Activated CD4-positive, alpha-beta T cell treated with anti-CD3 and anti-CD28 coated beads for 24 hours (primary cell): ENCODE measurements around the gene CXCL14.
"Not testable (repeated sequence)": the region's sequence is repeated elsewhere in the genome, so short reads cannot be mapped to it uniquely, and the experiment has no call there.

Experiments used
- DNase-seq, 2 donors: peaks; one replicate each; pipeline ENCODE4 v3.0.0-alpha.2; 2020; ENCODE audit warnings: low read depth in 2 of 2

The CXCL14 gene

DNA sequence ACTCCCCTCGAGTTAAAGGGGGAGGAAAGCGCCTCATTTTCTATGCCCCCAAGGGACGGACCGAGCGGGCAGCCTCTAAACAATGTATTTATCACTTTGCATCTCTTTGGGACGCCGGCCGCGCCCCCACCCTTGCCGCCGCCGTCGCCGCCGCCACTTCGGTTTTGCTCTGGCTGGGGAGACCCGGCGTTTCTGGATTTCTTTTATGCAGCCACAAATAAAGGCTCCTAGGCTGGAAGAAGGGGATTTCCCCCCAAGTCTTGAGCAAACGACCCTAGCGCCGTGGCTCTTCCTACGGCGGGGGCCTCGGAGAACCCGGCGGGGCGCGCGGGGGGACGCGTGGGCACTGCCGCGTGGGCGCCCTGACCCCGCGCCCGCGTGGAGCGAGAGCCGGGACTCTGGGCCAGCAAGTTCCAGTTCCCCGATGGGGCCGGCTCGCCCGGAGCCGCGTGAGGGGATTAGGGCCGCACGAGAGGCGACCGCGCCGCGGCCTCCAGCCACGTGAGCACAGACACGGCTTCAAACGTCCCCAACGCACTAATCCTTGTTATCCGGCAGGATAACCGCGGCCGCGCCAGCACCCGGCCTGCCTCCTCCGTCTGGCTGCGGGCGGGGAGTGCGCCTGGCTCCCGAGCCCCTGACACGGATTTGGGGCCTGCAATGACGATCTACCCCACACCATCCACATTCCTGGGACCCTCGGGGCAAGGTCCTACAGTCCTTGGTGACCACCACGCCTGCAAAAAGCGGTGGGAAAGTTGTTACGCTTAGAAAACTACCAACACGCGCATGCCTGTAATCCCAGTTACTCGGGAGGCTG lies 35.1 kb downstream of the CXCL14 start:
- DNase-seq, result no peak

DNA sequence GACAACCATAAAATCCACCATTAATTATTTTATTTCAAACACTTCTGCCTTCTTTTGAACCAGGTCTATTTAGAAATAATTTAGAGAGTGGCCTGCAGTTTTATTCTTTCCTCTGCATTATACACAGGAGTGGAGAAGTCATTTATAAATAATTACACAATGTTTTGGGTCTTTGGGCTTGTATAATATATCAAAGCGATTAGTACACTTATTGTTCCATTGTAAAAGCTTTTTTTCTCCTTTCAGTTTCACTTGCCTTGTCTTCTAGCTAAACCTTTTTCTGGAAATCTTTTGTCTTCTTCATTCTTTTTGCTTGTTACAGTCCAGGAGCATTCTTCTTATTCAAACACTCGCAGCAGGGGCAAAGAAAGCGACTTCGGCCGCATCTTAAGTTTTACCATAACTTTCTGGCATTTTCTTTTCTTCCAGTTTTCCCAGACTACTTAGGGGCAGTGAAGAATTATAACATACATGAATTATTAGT lies 35.7 kb downstream of the CXCL14 start:
- no peak for DNase-seq

DNA sequence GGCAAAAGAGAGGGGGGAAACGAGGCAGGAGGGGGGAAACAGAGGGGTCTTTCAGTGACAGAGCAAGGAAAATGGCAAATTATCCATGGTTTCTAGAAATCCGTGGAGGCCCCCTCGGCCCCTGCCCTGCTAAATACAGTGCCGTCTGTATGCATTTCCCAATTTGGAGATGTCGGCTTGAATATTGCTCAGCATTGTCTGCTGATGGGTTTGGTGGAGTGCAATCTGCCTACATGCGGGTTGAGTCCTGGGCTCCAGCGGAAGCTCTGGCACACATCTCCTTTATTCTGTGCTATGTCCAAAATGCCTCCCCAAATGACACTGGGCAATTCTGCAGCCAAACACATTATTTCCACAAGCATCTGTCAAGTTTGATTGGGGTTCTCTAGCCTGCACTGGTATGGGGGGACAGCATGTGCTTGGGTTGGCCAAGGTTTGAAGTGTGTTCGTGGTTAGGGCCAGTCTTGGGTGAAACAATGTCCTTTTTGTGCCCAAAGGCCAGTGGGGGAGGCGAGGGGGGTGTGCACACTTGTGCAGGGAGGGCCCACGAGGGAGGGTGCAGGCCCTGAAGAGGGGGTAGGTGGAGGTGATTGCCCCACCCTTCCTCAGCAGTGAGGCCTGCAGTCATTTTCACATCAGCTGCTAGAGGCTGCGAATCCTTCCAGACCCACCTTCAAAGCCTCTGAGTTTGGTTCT lies 36.8 kb downstream of the CXCL14 start:
- no peak for DNase-seq

DNA sequence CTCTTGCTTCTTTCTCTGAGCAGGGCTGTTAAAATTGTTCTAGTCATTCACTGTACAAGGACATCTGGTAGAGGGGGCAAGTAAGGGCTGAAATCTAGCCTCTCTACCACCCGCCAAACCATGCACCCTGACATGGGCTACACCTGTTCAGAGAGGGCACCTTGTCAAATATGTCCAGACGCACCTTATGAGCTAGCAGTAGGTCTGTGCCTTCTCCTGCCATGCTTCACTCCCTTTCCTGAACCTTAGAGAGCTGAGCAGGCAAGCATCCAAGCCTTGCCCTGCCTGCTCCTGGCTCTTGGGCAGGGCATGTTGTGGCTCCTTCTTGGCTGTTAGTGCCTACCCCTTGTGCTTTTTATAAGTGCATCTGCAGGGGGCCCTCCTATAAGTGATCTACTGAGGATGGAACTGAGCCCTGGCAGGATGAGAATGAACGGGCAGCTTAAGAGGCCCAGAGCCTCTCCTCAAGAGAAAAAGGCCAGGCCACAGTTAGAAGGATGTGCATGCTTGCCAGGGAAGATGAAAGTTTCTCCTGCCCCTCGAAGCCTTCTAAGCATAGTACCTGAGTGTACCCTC lies 39.3 kb downstream of the CXCL14 start:
- no peak for DNase-seq

DNA sequence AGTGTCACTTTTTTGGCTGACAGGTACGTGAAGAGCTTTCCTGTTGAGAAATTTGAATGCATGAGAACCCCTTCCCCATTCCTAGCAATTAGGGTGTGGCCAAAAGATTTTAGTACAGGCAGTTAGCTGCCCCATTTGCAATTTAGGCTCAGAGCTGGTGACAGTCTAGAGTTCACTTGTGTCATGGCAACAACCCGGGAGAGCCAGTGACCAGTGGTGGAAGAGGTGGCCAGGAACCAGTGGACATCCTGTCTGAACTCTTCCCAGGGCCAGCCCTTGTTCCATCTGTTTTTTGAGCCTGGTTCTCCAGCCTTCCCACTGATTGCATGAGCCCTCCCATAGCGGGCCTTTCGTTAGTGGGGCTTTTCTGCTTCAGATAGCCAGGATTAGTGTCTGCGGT lies 40.5 kb downstream of the CXCL14 start:
- no peak for DNase-seq

DNA sequence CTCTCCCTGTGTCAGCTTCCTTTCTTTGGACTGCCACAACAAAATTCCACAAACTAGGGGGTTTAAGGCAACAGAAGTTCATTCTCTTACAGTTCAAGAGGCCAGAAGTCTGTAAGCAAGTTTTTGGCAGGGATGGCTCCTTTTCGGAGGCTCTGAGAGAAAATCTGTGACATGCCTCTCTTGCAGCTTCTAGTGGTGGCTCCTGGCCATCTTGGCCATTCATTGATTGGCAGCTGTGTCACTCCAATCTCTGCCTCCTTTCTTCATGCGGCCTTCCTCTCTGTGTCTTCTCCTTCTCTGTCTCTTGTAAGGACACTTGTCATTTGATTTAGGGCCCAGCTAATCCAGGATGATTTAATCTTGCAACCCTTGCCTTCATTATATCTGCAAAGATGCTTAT lies 41.0 kb downstream of the CXCL14 start:
- DNase-seq, result no peak

DNA sequence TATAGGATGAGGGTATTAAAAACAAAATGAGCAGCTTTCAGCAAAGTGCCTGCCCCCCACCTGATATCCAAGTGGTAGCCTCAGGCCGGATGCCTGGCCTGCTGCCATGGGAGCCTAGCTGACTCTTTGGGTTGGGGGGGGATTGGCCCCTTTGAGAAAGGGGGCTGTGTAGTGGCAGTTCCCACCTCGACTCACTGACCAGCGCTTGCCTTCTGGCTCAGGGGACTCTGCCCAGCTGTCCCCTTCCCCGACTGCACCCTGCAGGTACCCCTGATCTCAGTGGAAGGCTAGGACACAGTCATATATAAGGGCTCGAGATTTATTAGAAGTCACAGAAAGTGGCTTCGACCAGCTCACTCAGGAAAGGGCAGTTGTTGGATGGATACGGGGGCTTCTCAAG lies 41.5 kb downstream of the CXCL14 start:
- no peak for DNase-seq

DNA sequence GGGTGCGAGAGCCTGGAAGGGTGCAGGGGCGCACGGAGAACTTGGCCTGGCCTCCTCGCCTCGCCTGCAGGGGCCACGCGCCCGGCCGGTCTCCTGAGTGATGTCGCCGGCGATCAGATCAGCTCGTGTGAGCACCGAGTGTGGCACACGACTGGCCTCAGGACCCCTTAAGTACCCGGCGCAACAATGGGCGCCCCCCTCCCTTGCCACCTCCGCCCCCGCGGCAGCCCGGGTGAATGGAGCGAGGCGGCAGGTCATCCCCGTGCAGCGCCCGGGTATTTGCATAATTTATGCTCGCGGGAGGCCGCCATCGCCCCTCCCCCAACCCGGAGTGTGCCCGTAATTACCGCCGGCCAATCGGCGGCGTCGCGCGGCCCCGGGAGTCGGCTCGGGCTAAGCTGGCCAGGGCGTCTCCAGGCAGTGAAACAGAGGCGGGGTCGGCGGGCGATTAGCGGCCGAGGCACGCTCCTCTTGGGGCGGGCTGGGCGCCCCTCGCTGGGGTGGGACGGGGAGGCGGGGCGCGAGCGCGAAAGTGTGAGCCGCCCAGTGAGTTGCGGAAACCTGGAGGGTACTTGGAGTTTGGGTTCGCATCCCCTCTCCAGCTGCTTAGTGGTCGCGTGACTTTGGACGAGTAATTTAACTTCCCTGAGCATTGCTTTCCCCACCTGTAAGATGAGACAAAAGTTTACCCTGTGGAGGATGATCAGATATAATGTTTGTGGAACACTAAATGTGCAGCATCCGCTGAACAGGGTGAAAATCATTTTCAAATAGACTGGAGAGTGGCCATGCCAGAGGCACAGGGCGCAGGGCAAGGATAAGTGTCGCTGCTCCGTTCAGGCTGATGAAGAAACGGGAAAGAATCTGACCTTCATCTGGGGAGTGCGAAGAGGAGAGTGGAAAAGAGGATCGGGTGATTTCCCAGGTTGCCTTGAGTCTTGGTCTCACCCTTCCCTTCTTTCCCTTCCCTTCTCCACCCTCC lies 42.7 kb downstream of the CXCL14 start, which contains the start of gene NEUROG1:
Gene NEUROG1, minus strand, starts transcription at position 145 of the 982 bp plus-strand sequence. CDS start 274 bp downstream, outside the sequence.
- no peak for DNase-seq

DNA sequence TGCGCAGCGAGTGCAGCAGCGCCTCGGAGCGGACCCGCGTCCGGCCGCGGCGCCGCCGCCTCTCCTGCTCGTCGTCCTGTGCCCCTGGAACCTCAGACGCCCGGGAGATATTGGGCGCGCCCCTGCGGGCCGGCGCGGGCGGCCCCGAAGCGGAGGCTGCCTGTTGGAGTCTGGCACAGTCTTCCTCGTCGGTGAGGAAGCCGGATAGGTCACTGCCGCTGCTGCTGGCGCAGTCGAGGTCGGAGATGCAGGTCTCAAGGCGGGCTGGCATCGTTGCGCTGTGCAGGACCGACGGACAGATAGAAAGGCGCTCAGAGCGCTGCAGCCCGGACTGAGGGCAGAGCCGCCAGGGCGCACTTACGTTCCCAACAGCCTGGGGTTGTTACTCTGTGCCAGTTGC lies 43.4 kb downstream of the CXCL14 start:
- no peak for DNase-seq

DNA sequence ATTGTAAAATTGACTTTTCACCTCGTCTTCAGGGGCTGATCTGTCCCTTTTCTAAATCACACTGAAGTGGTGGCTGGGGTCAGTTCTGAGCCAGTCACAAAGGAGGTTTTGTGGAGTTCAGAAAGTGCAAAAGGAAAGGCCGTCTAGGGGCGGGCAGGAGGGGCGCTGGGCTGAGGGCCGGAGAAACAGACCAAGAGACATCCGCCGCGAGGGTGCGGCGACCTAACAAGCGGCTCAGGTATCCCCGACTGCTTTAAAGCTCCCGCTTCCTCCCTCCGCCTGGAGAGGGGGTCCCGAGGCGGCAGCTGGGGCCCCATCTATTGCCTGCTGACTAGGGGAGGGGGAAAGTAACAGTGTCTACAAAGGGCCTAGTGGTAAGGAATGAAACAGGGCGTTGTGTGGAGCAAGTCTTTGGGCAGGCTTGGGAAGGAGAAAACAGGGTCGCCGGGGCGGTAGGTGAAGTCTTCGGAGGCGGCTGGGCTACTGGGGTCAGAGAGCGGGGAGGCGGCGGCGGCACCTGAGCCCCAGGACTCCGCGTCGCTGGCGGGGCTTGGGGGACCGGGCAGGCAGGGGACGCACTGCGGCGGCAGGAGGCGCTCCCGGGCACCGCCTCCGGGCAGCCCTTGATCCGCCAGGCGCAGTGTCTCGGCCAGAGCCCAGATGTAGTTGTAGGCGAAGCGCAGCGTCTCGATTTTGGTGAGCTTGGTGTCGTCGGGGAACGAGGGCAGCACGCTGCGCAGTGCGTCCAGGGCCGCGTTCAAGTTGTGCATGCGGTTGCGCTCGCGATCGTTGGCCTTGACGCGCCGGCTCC lies 44.0 kb downstream of the CXCL14 start:
- DNase-seq, result no peak

DNA sequence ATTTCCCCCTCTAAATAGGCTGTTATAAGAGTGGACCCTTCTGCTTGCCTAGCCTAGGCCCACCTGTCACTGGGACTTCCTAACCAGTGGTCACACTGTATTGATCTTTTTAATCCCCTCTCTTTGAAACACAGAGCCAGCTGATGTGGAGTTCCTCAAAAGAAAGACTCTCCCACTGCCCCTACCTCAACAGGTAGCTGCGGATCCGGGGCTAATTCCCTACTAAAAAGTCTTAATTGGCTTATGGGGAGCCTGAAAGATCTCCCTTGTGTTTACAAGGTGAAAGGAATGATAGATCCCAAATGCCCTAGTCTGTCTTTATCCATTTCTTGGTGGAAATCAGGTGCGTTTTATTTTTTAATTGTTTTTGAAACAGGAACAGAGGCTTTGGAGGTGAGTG lies 45.0 kb downstream of the CXCL14 start:
- no peak for DNase-seq

DNA sequence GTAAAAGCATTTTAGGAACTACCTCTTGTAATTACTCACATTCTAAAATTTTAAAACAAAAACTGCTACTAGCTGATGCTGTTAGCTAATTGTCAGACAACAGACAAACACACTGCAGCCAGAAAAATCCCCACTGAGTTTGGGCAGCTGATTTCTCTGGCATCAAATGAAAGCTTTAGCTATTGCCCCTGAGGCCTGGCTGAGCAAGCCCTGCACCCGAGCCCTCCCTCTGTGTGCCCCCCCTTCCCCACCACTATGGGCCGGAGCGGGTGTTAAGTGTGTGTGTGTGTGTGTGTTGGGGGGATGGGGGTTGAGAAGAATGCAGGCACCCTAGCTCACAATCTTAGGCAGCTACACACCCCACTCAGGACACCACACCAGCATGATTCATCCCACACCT lies 45.5 kb downstream of the CXCL14 start:
- no peak for DNase-seq

DNA sequence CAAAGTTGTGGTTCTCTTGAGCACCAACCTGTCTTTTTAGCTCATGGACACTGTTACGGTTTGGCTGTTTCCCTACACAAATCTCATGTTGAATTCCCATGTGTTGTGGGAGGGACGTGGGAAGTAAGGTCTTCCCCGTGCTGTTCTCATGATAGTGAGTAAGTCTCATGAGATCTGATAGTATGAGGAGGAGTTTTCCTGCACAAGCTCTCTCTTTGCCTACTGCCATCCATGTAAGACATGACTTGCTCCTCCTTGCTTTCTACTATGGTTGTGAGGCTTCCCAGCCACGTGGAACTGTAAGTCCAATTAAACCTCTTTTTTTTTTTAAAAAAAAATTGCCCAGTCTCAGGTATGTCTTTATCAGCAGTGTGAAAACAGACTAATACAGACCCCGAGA lies 49.2 kb downstream of the CXCL14 start:
- not testable (repeated sequence) for DNase-seq

DNA sequence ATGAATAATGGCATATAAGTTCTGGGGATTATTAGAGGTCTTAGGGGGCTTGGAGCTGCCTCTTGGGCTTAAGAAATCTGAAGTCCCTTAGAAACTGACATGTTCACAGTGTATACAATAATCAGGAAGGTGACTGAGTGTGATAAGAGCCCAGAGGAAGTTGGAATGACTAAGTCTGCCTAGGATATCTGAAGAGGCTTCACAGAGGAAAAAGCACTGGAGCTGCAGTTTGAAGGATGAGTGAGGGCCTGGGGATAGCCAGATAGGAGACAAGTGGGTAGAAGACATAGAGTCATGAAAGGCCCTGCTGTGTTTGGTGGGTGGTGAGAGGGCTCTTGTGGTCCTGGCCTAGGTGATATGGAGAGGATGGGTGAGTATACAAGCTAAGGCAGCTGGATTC lies 51.9 kb downstream of the CXCL14 start:
- DNase-seq, result no peak

DNA sequence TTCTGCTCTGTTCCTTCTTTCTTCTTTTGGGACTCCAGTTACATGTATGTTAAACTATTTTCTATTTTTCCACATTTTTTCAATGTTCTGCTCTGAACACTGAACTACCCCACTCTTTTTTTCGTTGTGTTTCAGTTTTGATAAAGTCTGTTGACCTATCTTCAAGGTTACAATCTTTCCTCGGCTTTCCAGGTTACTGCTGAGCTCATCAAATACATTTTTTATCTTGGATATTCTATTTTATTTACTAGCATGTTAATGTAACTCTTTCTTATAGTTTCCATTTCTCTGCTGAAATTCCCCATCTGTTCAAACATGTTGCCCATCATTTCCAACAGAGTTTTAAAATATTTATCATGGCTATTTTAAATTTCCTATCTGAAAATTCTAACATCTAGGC lies 56.8 kb downstream of the CXCL14 start:
- DNase-seq, result no peak
